OCI-LY1 (cell line): ENCODE results near the gene CD209.

Source experiments
- H2AFZ ChIP-seq: fragments of 200-600 bp; sonication (generic), shearing (Covaris generic); 2 replicates; pipeline ENCODE4 v1.6.0; 2014; ENCODE audit warnings: antibody characterized with exemption, mild to moderate bottlenecking, low read length
- H3F3A ChIP-seq: fragments of 200-600 bp; sonication (generic), shearing (Covaris generic); 2 replicates; pipeline ENCODE4 v1.6.0; 2014; ENCODE audit warnings: mild to moderate bottlenecking, antibody characterized with exemption, low read length, moderate library complexity; ENCODE audit not compliant: insufficient read depth
- H3K27ac ChIP-seq: fragments of 200-600 bp; sonication (generic); 2 replicates; pipeline ENCODE4 v1.5.1; 2014; ENCODE audit warnings: low read length, mixed run types, mild to moderate bottlenecking, low read depth; ENCODE audit not compliant: poor library complexity, severe bottlenecking
- H3K27me3 ChIP-seq: fragments of 200-600 bp; sonication (generic); 2 replicates; pipeline ENCODE4 v1.6.0; 2014; ENCODE audit warnings: antibody characterized with exemption, mild to moderate bottlenecking, low read length, moderate library complexity; ENCODE audit not compliant: insufficient read depth
- H3K36me3 ChIP-seq: fragments of 200-600 bp; sonication (generic); 2 replicates; pipeline ENCODE4 v1.6.1; 2014; ENCODE audit warnings: mild to moderate bottlenecking, antibody characterized with exemption, low read length, moderate library complexity, mixed read lengths; ENCODE audit not compliant: insufficient read depth
- H3K4me1 ChIP-seq: fragments of 200-600 bp; sonication (generic); 2 replicates; pipeline ENCODE4 v1.5.1; 2014; ENCODE audit warnings: mild to moderate bottlenecking, low read length, moderate library complexity; ENCODE audit not compliant: insufficient read depth, severe bottlenecking
- H3K4me2 ChIP-seq: fragments of 200-600 bp; sonication (generic), shearing (Covaris generic); 2 replicates; pipeline ENCODE4 v1.6.1; 2014; ENCODE audit warnings: low read length
- H3K4me3 ChIP-seq: fragments of 200-600 bp; sonication (generic); 2 replicates; pipeline ENCODE4 v1.5.1; 2014; ENCODE audit warnings: low read length, low read depth, mild to moderate bottlenecking, mixed read lengths; ENCODE audit not compliant: poor library complexity, severe bottlenecking
- H3K79me2 ChIP-seq: fragments of 200-600 bp; shearing (Covaris generic); 2 replicates; pipeline ENCODE4 v1.6.1; 2016; ENCODE audit warnings: mixed run types, low read length, mixed read lengths; ENCODE audit not compliant: insufficient read depth
- H3K9ac ChIP-seq: fragments of 200-600 bp; sonication (generic), shearing (Covaris generic); 2 replicates; pipeline ENCODE4 v1.6.1; 2014; ENCODE audit warnings: mild to moderate bottlenecking, low read length, mixed read lengths
- H3K9me2 ChIP-seq: fragments of 200-600 bp; sonication (generic), shearing (Covaris generic); 2 replicates; pipeline ENCODE4 v1.6.1; 2014; ENCODE audit warnings: low read depth, mild to moderate bottlenecking, low read length, mixed read lengths
- H3K9me3 ChIP-seq: fragments of 200-600 bp; shearing (Covaris generic); 2 replicates; pipeline ENCODE4 v1.6.1; 2014; ENCODE audit warnings: low read length, mixed read lengths
- H4K20me1 ChIP-seq: fragments of 200-600 bp; sonication (generic), shearing (Covaris generic); 2 replicates; pipeline ENCODE4 v1.6.0; 2016; ENCODE audit warnings: mild to moderate bottlenecking, low read length; ENCODE audit not compliant: insufficient read depth
- CTCF ChIP-seq: fragments of 200-600 bp; sonication (generic), shearing (Covaris generic); IDR thresholded peaks from 2 replicates; pipeline ENCODE4 v1.5.1; 2017; ENCODE audit warnings: mild to moderate bottlenecking, antibody characterized with exemption, low read length, moderate library complexity, mixed read lengths
- EZH2 ChIP-seq: fragments of 200-600 bp; sonication (generic), shearing (Covaris generic); IDR thresholded peaks from 2 replicates; pipeline ENCODE4 v1.8.0; 2017; ENCODE audit warnings: borderline replicate concordance, mixed run types, mild to moderate bottlenecking, antibody characterized with exemption, low read length, moderate library complexity, mixed read lengths

The CD209 gene

GRCh38 chr19:7725791-7726190 is 21.5 kb downstream of the CD209 start:
- Histone ChIP-seq H3K4me2 (no peak overlapping the region), H2AFZ (no peak overlapping the region), H3K79me2 (no peaks in the 10 kb centered on the region), H3K4me3 (no peak overlapping the region), H3F3A (no peaks in the 10 kb centered on the region), H4K20me1 (no peaks in the 10 kb centered on the region), H3K9me2 (no peaks in the 10 kb centered on the region), H3K9me3 (no peaks in the 10 kb centered on the region), H3K9ac (no peak overlapping the region), H3K36me3 (no peaks in the 10 kb centered on the region), H3K27ac (no peak overlapping the region), H3K4me1 (no peaks in the 10 kb centered on the region), H3K27me3 (no peaks in the 10 kb centered on the region; the same call in 1 of the 2 replicates)
- TF ChIP-seq EZH2 (no peak), CTCF (no peak)

- Histone ChIP-seq H2AFZ (no peak overlapping the region), H3K4me1 (no peaks in the 10 kb centered on the region), H3K9me3 (no peaks in the 10 kb centered on the region), H3K9ac (no peak overlapping the region), H3K27me3 (no peaks in the 10 kb centered on the region), H3K79me2 (no peaks in the 10 kb centered on the region), H4K20me1 (no peaks in the 10 kb centered on the region), H3K4me3 (no peak overlapping the region), H3K4me2 (no peak overlapping the region), H3K36me3 (no peaks in the 10 kb centered on the region), H3K9me2 (no peaks in the 10 kb centered on the region), H3F3A (no peaks in the 10 kb centered on the region), H3K27ac (no peak overlapping the region)
- TF ChIP-seq CTCF (no peak), EZH2 (no peak)
These were observed 25.1 kb downstream of the CD209 start for GRCh38 chr19:7722231-7722651.

- H3K27me3 ChIP-seq = peaks cover 6% of the 10 kb centered on the region; the same call in 1 of the 2 replicates
- H3K4me3 ChIP-seq = no peak overlapping the region
- no peak overlapping the region for H2AFZ ChIP-seq
- H3K36me3 ChIP-seq = no peaks in the 10 kb centered on the region
- TF ChIP-seq EZH2 (no peak), CTCF (no peak)
- H3F3A ChIP-seq = no peaks in the 10 kb centered on the region
- H3K27ac ChIP-seq = no peak overlapping the region
- H3K79me2 ChIP-seq = no peaks in the 10 kb centered on the region
- no peaks in the 10 kb centered on the region for H3K9me2 ChIP-seq
- no peak overlapping the region for H3K9ac ChIP-seq
- H3K4me2 ChIP-seq = no peak overlapping the region
- no peaks in the 10 kb centered on the region for H3K4me1 ChIP-seq
- H4K20me1 ChIP-seq = no peaks in the 10 kb centered on the region
- H3K9me3 ChIP-seq = no peaks in the 10 kb centered on the region
These were observed 27.0 kb downstream of the CD209 start for GRCh38 chr19:7720351-7720750.
